Cerebellar cortex (tissue), 1 donor: Measurements from ENCODE around the gene OR2AP1.
"Not testable (repeated sequence)": the region's sequence is repeated elsewhere in the genome, so short reads cannot be mapped to it uniquely, and the experiment has no call there.

Experiments
- DNase-seq: peaks from one replicate; pipeline ENCODE4 v3.0.0-alpha.2; 2015; ENCODE audit warnings: low spot score

Gene OR2AP1

GRCh38 chr12:55572168-55572567 lies at the start of gene OR2AP1:
TSS of gene OR2AP1 (plus strand) at chr12:55572468. CDS start at chr12:55574415, 1,947 bp downstream.
- no peak for DNase-seq

DNA sequence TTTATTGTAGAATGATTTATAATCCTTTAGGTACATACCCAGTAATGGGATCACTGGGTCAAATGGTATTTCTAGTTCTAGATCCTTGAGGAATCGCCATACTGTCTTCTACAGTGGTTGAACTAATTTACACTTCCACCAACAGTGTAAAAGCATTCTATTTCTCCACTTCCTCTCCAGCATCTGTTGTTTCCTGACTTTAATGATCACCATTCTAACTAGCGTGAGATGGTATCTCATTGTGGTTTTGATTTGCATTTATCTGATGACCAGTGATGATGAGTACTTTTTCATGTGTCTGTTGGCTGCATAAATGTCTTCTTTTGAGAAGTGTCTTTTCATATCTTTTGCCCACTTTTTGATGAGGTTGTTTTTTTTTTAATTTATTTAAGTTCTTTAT lies 24.0 kb upstream of the OR2AP1 start:
- not testable (repeated sequence) for DNase-seq

DNA sequence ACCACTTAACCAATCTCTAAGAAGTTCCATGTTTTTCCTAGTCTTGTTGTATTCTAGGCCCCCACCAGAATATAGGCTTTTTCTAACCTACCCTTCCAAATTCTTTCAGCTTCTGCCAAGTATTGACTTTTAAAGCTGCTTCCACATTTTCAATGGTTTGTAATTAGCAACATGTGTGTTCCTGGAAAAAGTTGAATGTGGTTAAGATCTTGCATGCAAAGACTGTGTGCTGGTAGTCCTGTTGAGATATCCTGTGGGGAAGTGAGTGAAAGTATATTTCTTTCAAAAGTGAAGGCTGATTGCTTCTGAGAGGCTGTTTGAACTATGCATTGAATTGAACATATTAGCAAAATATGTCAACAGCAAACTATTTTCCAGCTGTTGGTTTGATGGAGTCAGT lies 23.5 kb upstream of the OR2AP1 start:
- no peak for DNase-seq

- no peak for DNase-seq
These were observed 23.0 kb upstream of the OR2AP1 start, which contains the start of gene OR6C4 for GRCh38 chr12:55549302-55549701. TSS of gene OR6C4 (plus strand) at chr12:55549602. CDS start at chr12:55551227, 1,625 bp downstream.

- no peak for DNase-seq
These were observed 18.0 kb upstream of the OR2AP1 start for GRCh38 chr12:55554296-55554695.

- DNase-seq, result not testable (repeated sequence)
These were observed 2.2 kb upstream of the OR2AP1 start for GRCh38 chr12:55570060-55570459.

DNA sequence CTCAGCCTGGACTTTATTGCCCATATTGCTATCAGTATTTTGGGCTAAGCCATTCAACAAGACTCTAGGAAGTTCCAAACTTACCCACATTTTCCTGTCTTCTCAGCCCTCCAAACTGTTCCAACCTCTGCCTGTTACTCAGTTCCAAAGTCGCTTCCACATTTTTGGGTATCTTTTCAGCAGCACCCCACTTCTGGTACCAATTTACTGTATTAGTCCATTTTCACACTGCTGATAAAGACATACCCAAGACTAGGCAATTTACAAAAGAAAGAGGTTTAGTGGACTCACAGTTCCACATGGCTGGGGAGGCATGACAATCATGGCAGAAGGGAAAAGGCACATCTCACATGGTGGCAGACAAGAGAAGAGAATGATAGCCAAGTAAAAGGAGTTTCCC lies 1.6 kb upstream of the OR2AP1 start:
- DNase-seq, result not testable (repeated sequence)

DNA sequence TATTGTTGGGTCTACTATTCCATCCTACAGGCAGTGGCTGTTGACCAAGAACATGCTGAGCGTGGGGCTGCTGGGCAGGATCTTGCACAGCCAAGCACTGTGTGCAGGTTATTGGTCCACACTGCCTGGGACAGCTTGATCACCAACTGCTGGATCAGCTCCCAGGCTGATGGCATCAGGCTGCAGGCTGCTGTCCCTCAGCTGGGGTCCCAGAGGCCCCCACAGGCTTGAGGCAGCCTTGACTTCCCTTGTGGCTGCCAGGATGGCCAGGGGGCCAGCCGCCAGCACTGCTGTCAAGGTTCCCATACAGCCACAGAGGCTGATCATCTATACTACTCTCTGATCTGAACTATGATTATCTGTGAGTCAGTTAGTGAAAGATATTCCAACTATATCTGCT lies 9.8 kb downstream of the OR2AP1 start:
- DNase-seq, result no peak

GRCh38 chr12:55585817-55586216 lies 13.5 kb downstream of the OR2AP1 start:
- no peak for DNase-seq

DNA sequence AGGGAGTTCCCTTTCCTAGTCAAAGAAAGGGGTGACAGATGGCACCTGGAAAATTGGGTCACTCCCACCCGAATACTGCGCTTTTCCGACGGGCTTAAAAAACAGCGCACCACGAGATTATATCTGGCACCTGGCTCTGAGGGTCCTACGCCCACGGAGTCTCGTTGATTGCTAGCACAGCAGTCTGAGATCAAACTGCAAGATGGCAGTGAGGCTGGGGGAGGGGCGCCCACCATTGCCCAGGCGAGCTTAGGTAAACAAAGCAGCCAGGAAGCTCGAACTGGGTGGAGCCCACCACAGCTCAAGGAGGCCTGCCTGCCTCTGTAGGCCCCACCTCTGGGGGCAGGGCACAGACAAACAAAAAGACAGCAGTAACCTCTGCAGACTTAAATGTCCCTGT lies 17.9 kb downstream of the OR2AP1 start:
- DNase-seq, result not testable (repeated sequence)

GRCh38 chr12:55607821-55608594 lies 35.7 kb downstream of the OR2AP1 start:
- no peak for DNase-seq

DNA sequence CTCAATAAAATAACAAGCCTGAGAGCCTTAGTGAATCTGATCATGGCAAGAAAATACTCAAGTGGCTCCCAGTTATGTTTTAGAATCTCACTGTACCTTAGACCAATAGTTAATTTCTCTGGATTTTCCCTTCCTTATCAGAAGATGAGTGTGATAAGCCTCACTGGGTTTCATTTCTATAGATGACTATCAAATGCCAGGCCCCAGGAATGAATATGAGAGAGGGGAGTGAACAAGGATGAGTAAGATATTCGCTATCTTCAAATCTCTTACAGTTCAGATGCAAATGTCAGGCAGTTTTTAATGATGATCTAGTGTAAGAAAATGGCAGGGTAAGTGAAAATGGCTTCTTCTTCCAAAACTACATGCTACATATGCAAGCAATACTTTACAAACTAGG lies 38.3 kb downstream of the OR2AP1 start:
- no peak for DNase-seq

DNA sequence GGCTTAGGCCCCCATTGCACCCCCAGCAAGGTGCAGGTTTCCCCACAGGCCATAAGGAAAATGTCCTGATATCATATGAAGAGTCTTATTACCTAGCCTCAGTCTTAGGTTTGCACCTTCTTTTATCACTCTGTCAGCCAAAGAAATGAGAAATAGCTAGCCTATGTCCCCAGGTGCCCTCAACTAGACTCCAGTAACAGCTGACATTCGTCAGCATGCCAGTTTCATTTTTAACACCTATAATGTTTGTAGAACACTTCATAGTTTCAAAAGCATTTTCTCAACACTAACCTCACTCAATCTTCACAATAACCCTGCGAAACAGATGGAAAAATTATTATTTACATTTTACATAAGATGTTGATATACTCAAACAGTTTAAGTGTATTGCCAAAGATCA lies 40.4 kb downstream of the OR2AP1 start:
- DNase-seq, result no peak

DNA sequence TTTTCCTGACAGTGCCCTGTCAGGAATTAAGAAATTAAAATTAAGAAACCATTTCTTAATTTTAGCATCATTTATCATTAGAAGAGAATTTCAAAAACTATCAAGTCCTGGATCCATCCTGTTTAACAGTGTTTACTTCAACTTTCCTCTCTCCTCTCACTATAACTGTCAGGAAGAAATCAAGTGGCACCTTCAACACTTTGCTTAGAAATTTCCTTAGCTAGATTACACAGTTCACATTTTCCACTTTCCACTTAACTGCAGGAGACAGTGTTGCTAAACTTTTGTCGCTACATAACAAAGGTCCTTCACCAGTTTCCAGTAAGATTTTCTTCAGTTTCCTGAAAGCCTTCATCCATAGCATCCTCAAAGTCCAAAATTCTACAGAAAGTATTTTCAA lies 42.5 kb downstream of the OR2AP1 start:
- DNase-seq, result no peak

DNA sequence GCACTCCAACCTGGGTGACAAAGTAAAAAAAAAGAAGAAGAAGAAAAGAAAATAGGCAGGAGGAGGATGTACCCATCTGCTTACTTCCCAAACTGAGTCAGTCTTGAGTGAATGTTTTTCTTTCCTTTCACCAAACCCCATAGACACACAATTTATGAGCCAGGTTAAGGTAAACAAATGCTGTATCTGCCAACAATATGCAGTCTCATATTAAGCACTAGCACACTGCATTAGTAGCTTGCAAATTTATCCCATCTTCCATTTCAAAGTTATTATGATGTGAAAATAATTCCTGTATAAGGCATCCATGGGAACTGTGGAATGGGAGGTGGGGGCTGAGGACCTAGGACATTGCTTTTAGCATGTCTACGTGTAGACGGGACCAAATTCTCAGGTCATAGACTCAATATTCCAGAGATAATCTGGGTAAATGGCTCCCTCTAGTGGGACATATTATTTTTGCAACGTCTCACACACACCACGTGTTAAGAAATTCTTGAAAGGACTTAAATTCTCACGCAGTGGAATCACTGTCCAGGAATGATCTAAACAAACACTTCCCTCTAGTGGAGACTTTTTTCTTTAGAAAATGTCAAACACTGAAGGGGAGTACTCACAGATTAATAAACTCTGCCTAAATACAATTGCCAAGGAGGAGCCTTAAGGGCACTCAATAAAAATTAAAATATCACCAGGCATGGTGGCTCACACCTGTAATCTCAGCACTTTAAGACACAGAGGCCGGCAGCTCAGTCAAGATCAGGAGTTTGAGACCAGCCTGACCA lies 47.3 kb downstream of the OR2AP1 start:
- peak; percentile 84 for DNase-seq

GRCh38 chr12:55624056-55624455 lies 51.8 kb downstream of the OR2AP1 start:
- DNase-seq, result no peak
